Liver (tissue), 9 donors: ENCODE measurements around the gene ADCK1. TPM values are rescaled to one million over a fixed set of nuclear protein-coding genes. Genes with fewer than 3 reads are reported as not detected.

Source experiments
- DNase-seq: peaks from one replicate; pipeline ENCODE4 v3.0.0-alpha.2; 2017; ENCODE audit warnings: low spot score
- H3K27ac ChIP-seq, 2 donors: one replicate each; pipeline ENCODE4 v1.7.0; 2013; ENCODE audit warnings: inconsistent platforms in 2 of 2, low read length in 2 of 2, control low read depth in 1 of 2, low read depth in 1 of 2, mild to moderate bottlenecking in 1 of 2
- H3K27me3 ChIP-seq, 4 donors: one replicate each; pipeline versions ENCODE4 v1.6.1 to v1.7.0; 2013; ENCODE audit warnings: low read length in 3 of 4, inconsistent platforms in 1 of 4, mild to moderate bottlenecking in 1 of 4, moderate library complexity in 1 of 4; ENCODE audit not compliant: control insufficient read depth in 4 of 4, insufficient read depth in 4 of 4
- H3K36me3 ChIP-seq, 4 donors: one replicate each; pipeline versions ENCODE4 v1.6.1 to v1.7.0; 2013; ENCODE audit warnings: low read length in 3 of 4, mild to moderate bottlenecking in 3 of 4, low read depth in 1 of 4, moderate library complexity in 1 of 4; ENCODE audit not compliant: control insufficient read depth in 4 of 4, insufficient read depth in 3 of 4
- H3K4me1 ChIP-seq, 4 donors: one replicate each; pipeline versions ENCODE4 v1.6.1 to v1.7.0; 2013; ENCODE audit warnings: low read length in 3 of 4, mild to moderate bottlenecking in 3 of 4, moderate library complexity in 1 of 4; ENCODE audit not compliant: control insufficient read depth in 4 of 4, insufficient read depth in 4 of 4
- H3K4me3 ChIP-seq, 3 donors: one replicate each; pipeline versions ENCODE4 v1.6.1 to v1.7.0; 2013; ENCODE audit warnings: low read length in 3 of 3, control low read depth in 1 of 3, low read depth in 1 of 3, mild to moderate bottlenecking in 1 of 3
- H3K9ac ChIP-seq, 2 donors: one replicate each; pipeline ENCODE4 v1.7.0; 2013; ENCODE audit warnings: low read length in 2 of 2, mild to moderate bottlenecking in 2 of 2, moderate library complexity in 2 of 2, control low read depth in 1 of 2, low read depth in 1 of 2
- H3K9me3 ChIP-seq, 4 donors: one replicate each; pipeline versions ENCODE4 v1.6.1 to v1.7.0; 2013; ENCODE audit warnings: low read length in 3 of 4; ENCODE audit not compliant: control insufficient read depth in 4 of 4
- ATF3 ChIP-seq: IDR thresholded peaks from 2 replicates; pipeline ENCODE4 v1.6.1; 2016; ENCODE audit warnings: antibody characterized with exemption
- CTCF ChIP-seq: fragments of 150-350 bp; IDR thresholded peaks from 2 replicates; pipeline ENCODE4 v1.5.1; 2017; ENCODE audit warnings: improper control_type of control experiment, low read depth, low read length; ENCODE audit not compliant: missing input control
- EGR1 ChIP-seq, 2 donors: IDR thresholded peaks; 2 replicates each; pipeline ENCODE4 v1.6.1; 2016 to 2018; ENCODE audit warnings: antibody characterized with exemption in 2 of 2, low read depth in 2 of 2
- FOXA1 ChIP-seq: IDR thresholded peaks from 2 replicates; pipeline ENCODE4 v1.6.1; 2016; ENCODE audit warnings: antibody characterized with exemption
- FOXA2 ChIP-seq: IDR thresholded peaks from 2 replicates; pipeline ENCODE4 v1.6.1; 2016; ENCODE audit warnings: antibody characterized with exemption
- GABPA ChIP-seq, 2 donors: IDR thresholded peaks in 1 of 2; conservative IDR thresholded peaks in 1 of 2; 2 replicates each; pipeline ENCODE4 v1.6.1; 2016; ENCODE audit warnings: antibody characterized with exemption in 2 of 2, mild to moderate bottlenecking in 1 of 2, moderate library complexity in 1 of 2
- HNF4A ChIP-seq, 2 donors: conservative IDR thresholded peaks; 2 replicates each; pipeline ENCODE4 v1.6.1; 2016; ENCODE audit warnings: antibody characterized with exemption in 2 of 2, mild to moderate bottlenecking in 2 of 2
- HNF4G ChIP-seq: IDR thresholded peaks from 2 replicates; pipeline ENCODE4 v1.6.1; 2016; ENCODE audit warnings: antibody characterized with exemption
- JUND ChIP-seq, 2 donors: IDR thresholded peaks; 2 replicates each; pipeline ENCODE4 v1.6.1; 2016; ENCODE audit warnings: antibody characterized with exemption in 2 of 2
- MAX ChIP-seq: IDR thresholded peaks from 2 replicates; pipeline ENCODE4 v1.6.1; 2016; ENCODE audit warnings: antibody characterized with exemption
- NR2F2 ChIP-seq: IDR thresholded peaks from 2 replicates; pipeline ENCODE4 v1.6.1; 2016; ENCODE audit warnings: antibody characterized with exemption
- RAD21 ChIP-seq, 2 donors: IDR thresholded peaks; 2 replicates each; pipeline ENCODE4 v1.6.1; 2016; ENCODE audit warnings: antibody characterized with exemption in 2 of 2, mild to moderate bottlenecking in 2 of 2
- REST ChIP-seq: IDR thresholded peaks from 2 replicates; pipeline ENCODE4 v1.6.1; 2016; ENCODE audit warnings: antibody characterized with exemption, mild to moderate bottlenecking
- RXRA ChIP-seq, 2 donors: IDR thresholded peaks; 2 replicates each; pipeline ENCODE4 v1.6.1; 2017 to 2018; ENCODE audit warnings: antibody characterized with exemption in 2 of 2, mild to moderate bottlenecking in 1 of 2
- SP1 ChIP-seq: IDR thresholded peaks from 2 replicates; pipeline ENCODE4 v1.6.1; 2018; ENCODE audit warnings: antibody characterized with exemption, mild to moderate bottlenecking
- TAF1 ChIP-seq: conservative IDR thresholded peaks from 2 replicates; pipeline ENCODE4 v1.6.1; 2016; ENCODE audit warnings: antibody characterized with exemption, mild to moderate bottlenecking
- YY1 ChIP-seq: IDR thresholded peaks from 2 replicates; pipeline ENCODE4 v1.6.1; 2016; ENCODE audit warnings: antibody characterized with exemption, mild to moderate bottlenecking
- ZBTB33 ChIP-seq: IDR thresholded peaks from 2 replicates; pipeline ENCODE4 v1.6.1; 2016; ENCODE audit warnings: antibody characterized with exemption
- WGBS: extraction: QIAGEN DNeasy Blood & Tissue Kit; methylation state at CpG from one replicate; pipeline ENCODE4 v1.1.7; 2013; 5-methylcytosine and 5-hydroxymethylcytosine counted together
- polyA plus RNA-seq, 2 donors: library from polyadenylated mRNA; stranded (reverse) in 1 of 2; unstranded in 1 of 2; fragments of 200-250 nt in 1 of 2; fragments of >200 nt in 1 of 2; fragmentation: Nextera tagmentation in 1 of 2; extraction: Ambion mirVana in 1 of 2; gene quantifications; one replicate each; pipeline versions ENCODE4 v1.2.1 to v1.2.3, GENCODE V29; 2013 to 2015
- total RNA-seq, 2 donors: library from RNA; depleted of rRNA; stranded (reverse); fragments of >200 nt; gene quantifications; one replicate each; pipeline ENCODE4 v1.2.3, GENCODE V29; 2014
- donor health status: healthy.
- donor health status: healthy.
- donor health status: healthy.
- donor health status: healthy.
- donor health status: healthy.

Gene ADCK1
- total and polyA plus RNA-seq, 4 donors, result 4.0 to 4.9 (median 4.4) TPM

- TF ChIP-seq HNF4A (conservative IDR thresholded peaks at IDR 0.05) (no peak), FOXA2 (no peak), ZBTB33 (no peak), TAF1 (no peak)
- no peak overlapping the region for H3K27ac ChIP-seq
- H3K4me1 ChIP-seq, result no peaks in the 10 kb centered on the region
- H3K9ac ChIP-seq, result no peak overlapping the region
- DNase-seq, result no peak
- no peaks in the 10 kb centered on the region for H3K27me3 ChIP-seq
- peaks cover 0 to 3% (median 0%) of the 10 kb centered on the region in 4 donors for H3K36me3 ChIP-seq
- no peak overlapping the region for H3K4me3 ChIP-seq
- 86% methylated on average over 7 of the region's 7 CpGs for WGBS
- H3K9me3 ChIP-seq, result no peaks in the 10 kb centered on the region
Measured at GRCh38 chr14:77867476-77867875, 67.6 kb downstream of the ADCK1 start.

- H3K4me3 ChIP-seq, result no peak overlapping the region
- H3K4me1 ChIP-seq, result no peaks in the 10 kb centered on the region
- TF ChIP-seq YY1 (no peak), NR2F2 (no peak), ZBTB33 (no peak), REST (no peak), FOXA2 (no peak), ATF3 (no peak), RXRA (IDR thresholded peaks at IDR 0.05) (no peak), EGR1 (IDR thresholded peaks at IDR 0.05; ENCODE audit: low read depth in 2 of 2) (no peak), RAD21 (IDR thresholded peaks at IDR 0.05) (no peak), TAF1 (no peak), SP1 (no peak), CTCF (no peak), JUND (IDR thresholded peaks at IDR 0.05) (no peak), HNF4G (no peak), GABPA (IDR thresholded peaks at IDR 0.05 in 1 of 2, conservative IDR thresholded peaks at IDR 0.05 in 1 of 2) (no peak), FOXA1 (no peak), HNF4A (conservative IDR thresholded peaks at IDR 0.05) (no peak), MAX (no peak)
- H3K9me3 ChIP-seq, result no peaks in the 10 kb centered on the region
- H3K9ac ChIP-seq, result no peak overlapping the region
- H3K36me3 ChIP-seq, result peaks cover 0 to 3% (median 0%) of the 10 kb centered on the region in 4 donors
- H3K27ac ChIP-seq, result no peak overlapping the region
- 90% methylated on average over 13 of the region's 13 CpGs for WGBS
- H3K27me3 ChIP-seq, result no peaks in the 10 kb centered on the region
- no peak for DNase-seq
Measured at GRCh38 chr14:77868552-77869285, 68.8 kb downstream of the ADCK1 start.
